ENCODE results near the gene MEA1. TPM values are rescaled to one million over a fixed set of nuclear protein-coding genes. Genes with fewer than 3 reads are reported as not detected.

MEA1 gene
- total RNA-seq, 6 experiments from 2014 or later: 114 to 132 (median 118) TPM

DNA sequence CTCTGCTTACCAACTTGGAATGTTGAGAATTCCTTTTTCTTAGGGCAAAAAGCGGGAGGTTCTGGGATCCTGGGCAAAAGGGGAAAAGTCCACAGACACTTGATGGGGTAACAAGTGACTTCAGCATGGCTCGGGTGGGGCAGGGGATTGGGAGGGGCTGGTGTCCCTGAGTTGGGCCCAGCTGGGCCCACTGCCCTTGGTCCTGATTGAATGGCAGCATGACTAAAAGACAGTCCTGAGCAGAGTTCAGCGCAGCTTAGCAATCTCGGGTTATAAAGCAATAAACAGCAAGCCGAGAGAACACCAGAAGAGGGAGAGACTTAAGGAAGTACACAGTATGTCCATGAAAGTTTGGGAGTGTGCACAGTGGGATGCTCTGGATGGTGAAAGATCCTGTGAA lies 23.8 kb downstream of the MEA1 start:
- no peak for DNase-seq
- H3K4me3 Mint-ChIP-seq: no peak overlapping the region
- H3K36me3 Mint-ChIP-seq (ENCODE audit: low read depth): peaks cover 33% of the 10 kb centered on the region
- H3K4me1 Mint-ChIP-seq (ENCODE audit: low read depth): peaks cover 43% of the 10 kb centered on the region
- TF ChIP-seq, protein P1, sequence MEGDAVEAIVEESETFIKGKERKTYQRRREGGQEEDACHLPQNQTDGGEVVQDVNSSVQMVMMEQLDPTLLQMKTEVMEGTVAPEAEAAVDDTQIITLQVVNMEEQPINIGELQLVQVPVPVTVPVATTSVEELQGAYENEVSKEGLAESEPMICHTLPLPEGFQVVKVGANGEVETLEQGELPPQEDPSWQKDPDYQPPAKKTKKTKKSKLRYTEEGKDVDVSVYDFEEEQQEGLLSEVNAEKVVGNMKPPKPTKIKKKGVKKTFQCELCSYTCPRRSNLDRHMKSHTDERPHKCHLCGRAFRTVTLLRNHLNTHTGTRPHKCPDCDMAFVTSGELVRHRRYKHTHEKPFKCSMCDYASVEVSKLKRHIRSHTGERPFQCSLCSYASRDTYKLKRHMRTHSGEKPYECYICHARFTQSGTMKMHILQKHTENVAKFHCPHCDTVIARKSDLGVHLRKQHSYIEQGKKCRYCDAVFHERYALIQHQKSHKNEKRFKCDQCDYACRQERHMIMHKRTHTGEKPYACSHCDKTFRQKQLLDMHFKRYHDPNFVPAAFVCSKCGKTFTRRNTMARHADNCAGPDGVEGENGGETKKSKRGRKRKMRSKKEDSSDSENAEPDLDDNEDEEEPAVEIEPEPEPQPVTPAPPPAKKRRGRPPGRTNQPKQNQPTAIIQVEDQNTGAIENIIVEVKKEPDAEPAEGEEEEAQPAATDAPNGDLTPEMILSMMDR (IDR thresholded peaks at IDR 0.05): no peak
- H3K27ac Mint-ChIP-seq: no peak overlapping the region
- H3K27me3 Mint-ChIP-seq (ENCODE audit: insufficient read depth): peaks cover 2% of the 10 kb centered on the region; the same call in 1 of the 2 replicates
- no peaks in the 10 kb centered on the region for H3K9me3 Mint-ChIP-seq

DNA sequence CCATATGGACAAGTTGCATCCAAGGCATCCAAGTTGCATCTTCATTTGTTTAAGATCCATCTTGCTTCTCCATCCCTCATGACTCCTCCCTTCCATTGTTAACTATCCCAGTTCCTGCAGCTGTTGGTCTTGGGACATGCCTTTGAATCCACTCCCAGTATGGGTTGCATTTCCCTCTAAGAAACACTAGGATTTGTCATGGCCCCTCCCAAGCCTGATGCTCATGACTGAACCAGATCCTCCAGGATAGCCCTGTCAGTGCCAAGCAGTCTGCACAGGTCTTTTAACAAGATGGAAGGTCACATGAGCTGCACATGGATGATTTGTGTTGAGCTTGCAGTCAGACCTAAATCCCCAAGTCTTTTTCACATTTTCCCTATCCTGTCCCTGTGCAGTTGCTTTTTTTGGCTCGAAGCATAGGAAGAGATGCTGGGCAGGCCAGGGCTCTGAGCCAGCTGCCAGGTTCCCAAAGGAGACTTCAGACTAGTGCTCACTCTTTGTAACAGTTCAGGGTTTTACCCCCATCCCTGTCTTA lies 25.2 kb downstream of the MEA1 start:
- Mint-ChIP-seq H3K27me3 (ENCODE audit: insufficient read depth) (peaks cover 2% of the 10 kb centered on the region; the same call in 1 of the 2 replicates), H3K4me3 (no peak overlapping the region), H3K9me3 (no peaks in the 10 kb centered on the region), H3K36me3 (ENCODE audit: low read depth) (peaks cover 31% of the 10 kb centered on the region), H3K4me1 (ENCODE audit: low read depth) (peaks cover 46% of the 10 kb centered on the region), H3K27ac (peak overlapping the region; percentile 19; the same call in 1 of the 2 replicates)
- peak; percentile 36 for DNase-seq
- TF ChIP-seq, protein P1 (IDR thresholded peaks at IDR 0.05): no peak

DNA sequence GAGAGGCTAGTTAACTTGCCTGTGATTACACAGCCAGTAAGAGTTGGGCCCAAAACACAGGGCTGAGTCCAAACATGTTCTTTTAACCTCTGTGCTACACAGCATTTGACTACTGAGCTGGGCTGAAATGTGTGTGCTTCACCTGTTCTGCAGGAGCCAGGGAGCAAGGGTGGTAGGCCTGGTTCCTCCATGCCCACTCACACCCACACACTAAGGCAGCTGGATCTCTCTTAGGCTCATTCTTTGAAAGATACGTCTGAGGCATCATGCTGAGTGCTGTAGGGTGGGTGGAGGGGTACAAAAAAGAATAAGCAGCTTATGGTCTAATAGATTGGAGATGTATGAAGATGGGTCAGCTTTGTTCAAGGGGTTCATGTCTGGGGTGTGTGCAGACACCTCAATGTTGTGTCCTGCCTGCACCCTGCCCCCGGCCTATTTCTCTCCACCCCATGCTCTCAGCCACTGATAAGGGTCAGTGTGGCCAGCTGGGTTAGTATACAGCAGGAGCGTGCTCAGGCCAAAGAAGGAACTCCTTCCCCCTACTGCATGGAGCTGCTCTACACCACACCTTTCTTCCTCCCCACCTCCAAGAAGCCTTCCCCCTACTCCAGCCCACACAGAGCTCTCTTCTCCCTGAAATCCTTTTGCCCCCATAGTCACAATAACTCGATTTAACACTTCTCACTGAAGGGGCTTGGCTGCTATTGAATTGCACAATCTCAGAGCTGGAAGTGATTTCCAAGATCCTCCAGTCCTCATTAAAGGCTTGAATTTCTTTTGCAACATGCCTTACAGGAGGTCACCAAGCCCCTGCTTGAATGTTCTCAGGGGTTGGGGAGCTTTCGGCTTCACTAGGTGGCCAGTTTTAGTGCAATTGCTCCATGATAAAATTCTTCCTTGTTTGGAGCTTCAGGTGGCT lies 26.0 kb downstream of the MEA1 start:
- H3K4me3 Mint-ChIP-seq: no peak overlapping the region
- peaks cover 43% of the 10 kb centered on the region for H3K4me1 Mint-ChIP-seq (ENCODE audit: low read depth)
- H3K27ac Mint-ChIP-seq: peak overlapping the region; percentile 19; the same call in 1 of the 2 replicates
- TF ChIP-seq, protein P1 (IDR thresholded peaks at IDR 0.05): no peak
- peaks cover 28% of the 10 kb centered on the region for H3K36me3 Mint-ChIP-seq (ENCODE audit: low read depth)
- DNase-seq: no peak
- peaks cover 2% of the 10 kb centered on the region; the same call in 1 of the 2 replicates for H3K27me3 Mint-ChIP-seq (ENCODE audit: insufficient read depth)
- no peaks in the 10 kb centered on the region for H3K9me3 Mint-ChIP-seq

DNA sequence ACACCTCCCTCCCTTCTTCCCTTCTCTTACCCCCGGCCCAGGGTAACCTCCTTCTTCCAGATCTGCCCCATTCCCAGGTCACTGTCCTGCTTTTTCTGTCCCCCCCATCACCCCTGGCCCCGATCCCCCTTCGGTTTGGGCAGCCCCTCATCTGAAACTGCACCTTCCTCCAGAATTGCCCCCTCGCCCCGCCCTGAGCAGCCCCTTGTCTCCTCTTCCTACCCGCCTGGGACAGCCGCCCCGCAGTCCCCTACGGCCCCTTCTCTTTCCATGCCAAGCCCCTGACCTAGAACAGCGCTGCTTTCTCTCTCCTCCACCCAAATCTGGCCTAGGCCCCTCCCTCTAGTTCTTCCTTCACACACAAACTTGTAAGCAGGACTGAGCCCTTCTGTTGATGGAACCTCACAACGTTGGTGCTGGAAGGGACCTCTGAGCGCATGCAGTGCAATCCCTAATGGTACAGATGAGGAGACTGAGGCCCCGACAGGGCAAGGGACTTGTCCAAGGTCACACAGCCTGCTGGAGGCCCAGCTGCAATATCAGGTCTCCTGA lies 28.7 kb downstream of the MEA1 start:
- no peak for DNase-seq
- H3K4me3 Mint-ChIP-seq: peak overlapping the region; percentile 88
- no peaks in the 10 kb centered on the region for H3K9me3 Mint-ChIP-seq
- TF ChIP-seq, protein P1 (IDR thresholded peaks at IDR 0.05): no peak
- peaks cover 2% of the 10 kb centered on the region; the same call in 1 of the 2 replicates for H3K27me3 Mint-ChIP-seq (ENCODE audit: insufficient read depth)
- peaks cover 23% of the 10 kb centered on the region for H3K36me3 Mint-ChIP-seq (ENCODE audit: low read depth)
- peak overlapping the region; percentile 92 for H3K27ac Mint-ChIP-seq
- H3K4me1 Mint-ChIP-seq (ENCODE audit: low read depth): peaks cover 54% of the 10 kb centered on the region

DNA sequence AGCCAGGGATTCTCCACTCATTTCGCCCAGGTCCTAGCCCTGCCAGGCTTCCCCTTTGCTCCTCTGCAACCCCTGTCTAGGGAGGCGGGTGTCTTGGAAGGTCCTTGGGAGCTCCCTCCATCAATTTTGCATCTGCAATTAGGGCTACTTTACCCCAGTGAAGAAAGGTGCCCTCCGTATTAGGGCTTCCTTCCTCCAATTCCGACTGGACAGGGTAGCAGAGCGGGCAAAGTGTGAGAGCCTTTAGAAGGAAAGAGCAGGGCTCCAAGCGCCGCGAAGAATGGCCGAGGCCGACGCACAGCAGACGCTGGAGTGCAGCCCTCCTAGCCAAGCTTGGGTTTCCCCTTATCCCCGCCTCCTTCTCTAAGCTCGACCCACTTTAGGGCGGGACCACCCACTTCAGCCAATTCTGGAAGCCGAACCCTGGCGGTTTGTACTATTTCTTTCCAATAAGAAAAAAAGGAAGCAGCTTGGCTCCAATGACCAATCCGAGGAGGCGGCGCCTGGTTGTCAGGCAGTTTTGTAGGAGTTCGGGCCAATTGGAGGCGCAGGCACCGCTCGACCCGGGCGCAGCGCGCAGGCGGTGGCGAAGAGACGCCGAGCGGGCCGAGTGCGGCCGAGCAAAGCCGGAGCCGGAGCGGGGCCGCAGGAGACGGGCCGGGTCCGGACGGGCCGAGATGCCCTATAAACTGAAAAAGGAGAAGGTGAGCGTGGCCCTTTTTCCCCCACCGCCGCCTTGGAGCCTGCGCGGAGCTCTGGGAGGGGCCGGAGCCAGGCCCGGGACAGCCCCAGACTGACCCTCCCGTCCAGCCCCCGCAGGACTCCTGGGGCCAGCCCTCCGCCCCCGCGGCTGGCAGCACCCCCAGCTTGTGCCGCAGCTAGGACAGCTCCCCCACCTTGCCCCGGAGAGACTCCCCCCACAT lies 29.5 kb downstream of the MEA1 start, which contains the start of gene PPP2R5D:
PPP2R5D (plus strand) TSS at position 570 of the 923 bp plus-strand sequence; CDS start at position 678, 108 bp downstream.
- peak; percentile 99 for DNase-seq
- Mint-ChIP-seq H3K9me3 (no peaks in the 10 kb centered on the region), H3K4me3 (peak within 1 kb of the TSS; percentile 88), H3K4me1 (ENCODE audit: low read depth) (peaks cover 61% of the 10 kb centered on the region), H3K27ac (peak within 1 kb of the TSS; percentile 92), H3K36me3 (ENCODE audit: low read depth) (peaks cover 21% of the 10 kb centered on the region), H3K27me3 (ENCODE audit: insufficient read depth) (peaks cover 2% of the 10 kb centered on the region; the same call in 1 of the 2 replicates)
- TF ChIP-seq, protein P1 (IDR thresholded peaks at IDR 0.05): no peak
